ENCODE measurements around the gene ARPC1A. TPM values are rescaled to one million over a fixed set of nuclear protein-coding genes. Genes with fewer than 3 reads are reported as not detected.
"Not testable (repeated sequence)": the region's sequence is repeated elsewhere in the genome, so short reads cannot be mapped to it uniquely, and the experiment has no call there.

ARPC1A gene
- total RNA-seq, 2 experiments from 2014 or later: 71.8 to 108 TPM

DNA sequence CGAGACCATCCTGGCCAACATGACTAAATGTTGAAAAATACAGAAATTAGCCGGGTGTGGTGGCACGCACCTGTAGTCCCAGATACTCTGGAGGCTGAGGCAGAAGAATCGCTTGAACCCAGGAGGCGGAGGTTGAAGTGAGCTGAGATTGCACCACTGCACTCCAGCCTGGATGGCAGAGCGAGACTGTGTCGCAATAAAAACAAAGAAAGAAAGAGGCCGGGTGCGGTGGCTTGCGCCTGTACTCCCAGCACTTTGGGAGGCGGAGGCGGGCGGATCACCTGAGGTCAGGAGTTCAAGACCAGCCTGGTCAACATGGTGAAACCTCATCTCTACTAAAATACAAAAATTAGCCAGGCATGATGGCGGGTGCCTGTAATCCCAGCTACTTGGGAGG is 61.5 kb downstream of the ARPC1A start:
- H2AFZ ChIP-seq (ENCODE audit: low read length); H3K9me2 ChIP-seq (ENCODE audit: insufficient read depth, low read length); H3K4me2 ChIP-seq (ENCODE audit: low read length); H3K9me3 ChIP-seq (ENCODE audit: low read length); BruUV-seq (replicated peaks); DNase-seq (ENCODE audit: low spot score); H4K20me1 ChIP-seq (ENCODE audit: insufficient read depth, low read length); H3K4me1 ChIP-seq (ENCODE audit: insufficient read depth, low read length, poor library complexity, severe bottlenecking); H3K4me3 ChIP-seq (ENCODE audit: low read depth, low read length, poor library complexity, severe bottlenecking); H3K27ac ChIP-seq (ENCODE audit: low read depth, low read length, poor library complexity, severe bottlenecking): not testable (repeated sequence)
- intact Hi-C loops (cut with micrococcal nuclease; ENCODE audit: unreplicated experiment): loop anchor here (1.0 kb wide), 1 partner anchor 22 kb away; no protein-coding TSS in a partner anchor
- peak; percentile 19; the same call in 1 of the 2 replicates for TF ChIP-seq CTCF (conservative IDR thresholded peaks at IDR 0.05; ENCODE audit: low read length)
- ChIA-PET POLR2A (interaction anchor here (1.7 kb wide), 1 partner anchor 22 kb away, joined by 4 read pairs; the partner anchor contains the start of genes BUD31 and PDAP1), CTCF (ENCODE audit: unreplicated experiment) (interaction anchor here (0.6 kb wide), 1 partner anchor 21 kb away, joined by 3 read pairs; the partner anchor contains the start of gene PDAP1)
- Histone ChIP-seq H3K79me2 (ENCODE audit: insufficient read depth, low read depth, low read length) (peaks cover 24% of the 10 kb centered on the region), H3K36me3 (ENCODE audit: insufficient read depth, low read length) (peaks cover 74% of the 10 kb centered on the region)

- Histone ChIP-seq H3K27ac (ENCODE audit: low read depth, low read length, poor library complexity, severe bottlenecking) (no peak overlapping the region), H3K4me3 (ENCODE audit: low read depth, low read length, poor library complexity, severe bottlenecking) (no peak overlapping the region), H3K4me2 (ENCODE audit: low read length) (no peak overlapping the region), H3K9me3 (ENCODE audit: low read length) (no peaks in the 10 kb centered on the region), H3K79me2 (ENCODE audit: insufficient read depth, low read depth, low read length) (peaks cover 17% of the 10 kb centered on the region; the same call in 1 of the 2 replicates), H2AFZ (ENCODE audit: low read length) (no peak overlapping the region), H3K36me3 (ENCODE audit: insufficient read depth, low read length) (peaks cover 80% of the 10 kb centered on the region), H4K20me1 (ENCODE audit: insufficient read depth, low read length) (no peaks in the 10 kb centered on the region), H3K4me1 (ENCODE audit: insufficient read depth, low read length, poor library complexity, severe bottlenecking) (peaks cover 9% of the 10 kb centered on the region), H3K9me2 (ENCODE audit: insufficient read depth, low read length) (no peaks in the 10 kb centered on the region)
- ChIA-PET CTCF (ENCODE audit: unreplicated experiment) (no interaction called here), POLR2A (interaction anchor here (1.7 kb wide), 1 partner anchor 21 kb away, joined by 4 read pairs; the partner anchor contains the start of genes BUD31 and PDAP1)
- no TSS peak for BruUV-seq (replicated peaks)
- TF ChIP-seq EZH2phosphoT487 (IDR thresholded peaks at IDR 0.05; ENCODE audit: borderline replicate concordance, low read depth, low read length) (no peak), CTCF (conservative IDR thresholded peaks at IDR 0.05; ENCODE audit: low read length) (no peak)
- no peak for DNase-seq (ENCODE audit: low spot score)
- intact Hi-C loops (cut with micrococcal nuclease; ENCODE audit: unreplicated experiment): loop anchor here (1.0 kb wide), 1 partner anchor 23 kb away; no protein-coding TSS in a partner anchor
Observed at GRCh38 chr7:99387912-99388311, 62.2 kb downstream of the ARPC1A start.

DNA sequence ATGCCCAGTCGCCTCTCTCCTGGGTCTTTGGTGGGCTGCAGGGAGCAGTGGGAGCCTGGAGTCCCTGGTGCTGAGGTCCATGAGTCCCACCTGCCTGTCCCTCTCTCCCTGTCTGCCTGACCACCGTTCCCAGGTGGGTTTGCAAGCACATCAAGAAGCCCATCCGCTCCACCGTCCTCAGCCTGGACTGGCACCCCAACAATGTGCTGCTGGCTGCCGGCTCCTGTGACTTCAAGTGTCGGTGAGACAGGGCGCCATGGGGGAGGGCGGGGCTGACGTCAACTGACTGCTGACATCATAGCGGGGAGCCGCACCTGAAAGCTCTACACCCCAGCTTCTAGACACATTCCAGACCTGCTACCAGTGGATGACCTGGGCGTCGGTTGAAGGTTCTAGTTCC is 64.1 kb downstream of the ARPC1A start:
- no peak overlapping the region for H3K4me2 ChIP-seq (ENCODE audit: low read length)

More for the DNA sequence above, 64.1 kb downstream of the ARPC1A start:
- H4K20me1 ChIP-seq (ENCODE audit: insufficient read depth, low read length): peaks cover 3% of the 10 kb centered on the region; the same call in 1 of the 2 replicates
- TF ChIP-seq CTCF (conservative IDR thresholded peaks at IDR 0.05; ENCODE audit: low read length) (no peak), EZH2phosphoT487 (IDR thresholded peaks at IDR 0.05; ENCODE audit: borderline replicate concordance, low read depth, low read length) (no peak)
- no TSS peak for BruUV-seq (replicated peaks)
- POLR2A ChIA-PET: no interaction called here
- H3K9me2 ChIP-seq (ENCODE audit: insufficient read depth, low read length): no peaks in the 10 kb centered on the region
- DNase-seq (ENCODE audit: low spot score): no peak
- H2AFZ ChIP-seq (ENCODE audit: low read length): no peak overlapping the region
- H3K9me3 ChIP-seq (ENCODE audit: low read length): no peaks in the 10 kb centered on the region
- H3K4me3 ChIP-seq (ENCODE audit: low read depth, low read length, poor library complexity, severe bottlenecking): no peak overlapping the region
- CTCF ChIA-PET (ENCODE audit: unreplicated experiment): interaction anchor here (0.7 kb wide), 1 partner anchor 181 kb away, joined by 3 read pairs; no protein-coding TSS in a partner anchor
- H3K36me3 ChIP-seq (ENCODE audit: insufficient read depth, low read length): peaks cover 88% of the 10 kb centered on the region
- no peaks in the 10 kb centered on the region for H3K79me2 ChIP-seq (ENCODE audit: insufficient read depth, low read depth, low read length)
- intact Hi-C loops (cut with micrococcal nuclease; ENCODE audit: unreplicated experiment): no loop called here
- no peak overlapping the region for H3K27ac ChIP-seq (ENCODE audit: low read depth, low read length, poor library complexity, severe bottlenecking)
- H3K4me1 ChIP-seq (ENCODE audit: insufficient read depth, low read length, poor library complexity, severe bottlenecking): peaks cover 15% of the 10 kb centered on the region
